GM12892 (cell line): Measurements from ENCODE around the gene CBS.

Experiments used
- POLR2A ChIP-seq: IDR thresholded peaks from 2 replicates; pipeline ENCODE4 v1.6.1; 2011; ENCODE audit warnings: low read depth, low read length, control low read depth
- POLR2AphosphoS5 ChIP-seq: IDR thresholded peaks from 2 replicates; pipeline ENCODE4 v1.6.1; 2011; ENCODE audit warnings: low read depth, low read length, control low read depth
- TAF1 ChIP-seq: IDR thresholded peaks from 2 replicates; pipeline ENCODE4 v1.6.1; 2011; ENCODE audit warnings: low read depth, mild to moderate bottlenecking, control low read depth, low read length, borderline replicate concordance

- TF ChIP-seq POLR2A, result no peak
- TF ChIP-seq POLR2AphosphoS5, result no peak
- TF ChIP-seq TAF1, result no peak
These were observed 70.7 kb downstream of the CBS start for GRCh38 chr21:43004926-43005325.
